HEK293 (cell line): ENCODE measurements around the gene CCDC8.

Experiments
- AEBP2 ChIP-seq: fragments of 450-650 bp; formaldehyde crosslinking; IDR thresholded peaks from 2 replicates; pipeline ENCODE4 v1.5.1; 2016; ENCODE audit warnings: missing biosample characterization, missing genetic modification characterization, borderline replicate concordance
- IKZF3 ChIP-seq: fragments of 450-650 bp; IDR thresholded peaks from 2 replicates; pipeline ENCODE4 v1.5.0; 2018; ENCODE audit warnings: missing biosample characterization, mild to moderate bottlenecking, missing genetic modification characterization, moderate library complexity
- KLF17 ChIP-seq: fragments of 450-650 bp; formaldehyde crosslinking; IDR thresholded peaks from 2 replicates; pipeline ENCODE4 v1.5.1; 2016; ENCODE audit warnings: missing biosample characterization, missing genetic modification characterization
- PRDM1 ChIP-seq: fragments of 450-650 bp; formaldehyde crosslinking; IDR thresholded peaks from 2 replicates; pipeline ENCODE4; 2016; ENCODE audit warnings: missing biosample characterization, missing genetic modification characterization
- PRDM2 ChIP-seq: fragments of 450-650 bp; formaldehyde crosslinking; IDR thresholded peaks from 2 replicates; pipeline ENCODE4 v1.5.1; 2016; ENCODE audit warnings: missing biosample characterization, missing genetic modification characterization, borderline replicate concordance
- PRDM4 ChIP-seq: fragments of 450-650 bp; formaldehyde crosslinking; IDR thresholded peaks from 2 replicates; pipeline ENCODE4 v1.5.1; 2017; ENCODE audit warnings: missing biosample characterization, missing genetic modification characterization
- ZBTB17 ChIP-seq: fragments of 450-650 bp; formaldehyde crosslinking; IDR thresholded peaks from 2 replicates; pipeline ENCODE4 v1.5.1; 2016; ENCODE audit warnings: missing biosample characterization, missing genetic modification characterization
- ZBTB21 ChIP-seq: fragments of 450-650 bp; formaldehyde crosslinking; IDR thresholded peaks from 2 replicates; pipeline ENCODE4 v1.5.1; 2017; ENCODE audit warnings: missing biosample characterization, missing genetic modification characterization
- ZBTB26 ChIP-seq: fragments of 450-650 bp; formaldehyde crosslinking; optimal IDR thresholded peaks from 2 replicates; pipeline ENCODE3; 2016; ENCODE audit warnings: missing biosample characterization, mild to moderate bottlenecking, missing genetic modification characterization
- ZBTB44 ChIP-seq: fragments of 450-650 bp; IDR thresholded peaks from 2 replicates; pipeline ENCODE4 v1.5.1; 2018; ENCODE audit warnings: missing biosample characterization, mild to moderate bottlenecking, missing genetic modification characterization
- ZFP69B ChIP-seq: fragments of 450-650 bp; formaldehyde crosslinking; IDR thresholded peaks from 2 replicates; pipeline ENCODE4 v1.5.1; 2016; ENCODE audit warnings: missing biosample characterization, missing genetic modification characterization
- ZNF140 ChIP-seq: fragments of 450-650 bp; formaldehyde crosslinking; IDR thresholded peaks from 2 replicates; pipeline ENCODE4 v1.5.1; 2016; ENCODE audit warnings: missing biosample characterization, missing genetic modification characterization
- ZNF18 ChIP-seq: fragments of 450-650 bp; formaldehyde crosslinking; IDR thresholded peaks from 2 replicates; pipeline ENCODE4 v1.5.1; 2016; ENCODE audit warnings: missing biosample characterization, missing genetic modification characterization
- ZNF221 ChIP-seq: fragments of 450-650 bp; formaldehyde crosslinking; IDR thresholded peaks from 2 replicates; pipeline ENCODE4 v1.5.1; 2017; ENCODE audit warnings: missing biosample characterization, missing genetic modification characterization, borderline replicate concordance
- ZNF350 ChIP-seq: fragments of 450-650 bp; formaldehyde crosslinking; IDR thresholded peaks from 2 replicates; pipeline ENCODE4 v1.5.0; 2017; ENCODE audit warnings: missing biosample characterization, mild to moderate bottlenecking, missing genetic modification characterization
- ZNF366 ChIP-seq: fragments of 450-650 bp; formaldehyde crosslinking; conservative IDR thresholded peaks from 2 replicates; pipeline ENCODE4 v1.5.1; 2016; ENCODE audit warnings: missing biosample characterization, missing genetic modification characterization
- ZNF423 ChIP-seq: fragments of 450-650 bp; formaldehyde crosslinking; IDR thresholded peaks from 2 replicates; pipeline ENCODE4 v1.5.1; 2016; ENCODE audit warnings: missing biosample characterization, missing genetic modification characterization
- ZNF488 ChIP-seq: fragments of 450-650 bp; formaldehyde crosslinking; IDR thresholded peaks from 2 replicates; pipeline ENCODE4 v1.5.1; 2016; ENCODE audit warnings: missing biosample characterization, missing genetic modification characterization
- ZNF571 ChIP-seq: fragments of 450-650 bp; formaldehyde crosslinking; IDR thresholded peaks from 2 replicates; pipeline ENCODE4 v1.5.0; 2017; ENCODE audit warnings: missing biosample characterization, missing genetic modification characterization
- ZNF596 ChIP-seq: fragments of 450-650 bp; IDR thresholded peaks from 2 replicates; pipeline ENCODE4 v1.5.0; 2018; ENCODE audit warnings: missing biosample characterization, mild to moderate bottlenecking, missing genetic modification characterization, moderate library complexity
- ZNF654 ChIP-seq: fragments of 450-650 bp; formaldehyde crosslinking; IDR thresholded peaks from 2 replicates; pipeline ENCODE4 v1.5.1; 2016; ENCODE audit warnings: low read depth, missing biosample characterization, missing genetic modification characterization
- ZNF692 ChIP-seq: fragments of 450-650 bp; formaldehyde crosslinking; IDR thresholded peaks from 2 replicates; pipeline ENCODE4 v1.5.1; 2016; ENCODE audit warnings: missing biosample characterization, missing genetic modification characterization

The CCDC8 gene

GRCh38 chr19:46408664-46409039 lies 4.7 kb downstream of the CCDC8 start (continued):
- no peak for TF ChIP-seq PRDM2 (tag by site-specific recombination)
- TF ChIP-seq ZNF596 (tag by site-specific recombination) = peak; percentile 35; the same call in 1 of the 2 replicates
- TF ChIP-seq ZNF366 (tag by site-specific recombination) = peak; percentile 64
- TF ChIP-seq ZNF692 (tag by site-specific recombination) = no peak
- no peak for TF ChIP-seq ZNF350
- TF ChIP-seq ZBTB21 (tag by site-specific recombination) = no peak
- TF ChIP-seq ZNF423 = no peak
- TF ChIP-seq ZNF654 (tag by site-specific recombination) = no peak
- TF ChIP-seq ZNF18 (tag by site-specific recombination) = no peak
- no peak for TF ChIP-seq ZBTB26 (tag by site-specific recombination)
- TF ChIP-seq AEBP2 (tag by site-specific recombination) = no peak
- TF ChIP-seq ZNF571 (tag by site-specific recombination) = no peak
- TF ChIP-seq IKZF3 (tag by site-specific recombination) = no peak
- TF ChIP-seq PRDM1 = peak; percentile 95
- TF ChIP-seq ZBTB44 = peak; percentile 56; the same call in 1 of the 2 replicates
- TF ChIP-seq PRDM4 (tag by site-specific recombination) = no peak
- TF ChIP-seq ZNF221 = no peak
- peak; percentile 36; the same call in 1 of the 2 replicates for TF ChIP-seq ZBTB17 (tag by site-specific recombination)
- TF ChIP-seq ZFP69B (tag by site-specific recombination) = no peak
- no peak for TF ChIP-seq ZNF140
- TF ChIP-seq ZNF488 (tag by site-specific recombination) = no peak
- TF ChIP-seq KLF17 (tag by site-specific recombination) = no peak
